ENCODE results near the gene KIN.

DNA sequence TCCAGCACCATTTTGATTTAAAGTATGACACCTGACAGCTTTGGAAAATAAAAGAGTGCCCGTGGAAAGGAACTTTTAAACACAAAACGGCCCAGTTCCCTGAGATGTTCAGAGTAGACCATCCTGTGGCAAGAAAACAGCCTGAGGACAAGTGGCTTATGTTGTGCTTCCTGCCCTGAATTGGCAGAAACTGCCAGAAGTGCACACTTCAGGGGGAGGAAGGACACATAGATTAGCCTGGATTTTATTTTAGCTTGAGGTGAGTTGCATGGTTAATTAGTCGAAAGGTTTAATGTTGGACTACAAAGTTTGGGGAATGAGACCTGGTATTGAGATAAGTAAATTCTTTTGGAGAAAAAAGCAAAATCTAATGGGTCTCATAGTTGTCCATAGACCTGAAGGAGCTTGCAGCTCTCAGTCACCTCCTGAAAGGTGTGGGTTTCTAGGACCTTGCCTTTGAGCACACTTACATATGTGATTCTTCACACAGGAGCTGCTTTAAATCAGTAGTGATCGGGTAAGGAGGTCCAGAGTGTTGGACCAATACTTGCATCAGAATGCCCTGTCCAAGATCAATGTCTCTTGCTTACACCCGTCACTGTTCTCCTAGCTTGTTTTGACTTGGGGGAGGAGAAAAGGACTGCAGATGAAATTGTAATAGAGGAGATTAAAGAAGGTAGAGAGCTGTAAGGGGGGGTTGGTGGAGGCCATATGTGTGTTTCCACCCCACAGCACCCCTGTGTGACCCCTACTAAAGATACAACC is 79.8 kb downstream of the KIN start:
- TF ChIP-seq CTCF (conservative IDR thresholded peaks at IDR 0.05 in 1 of 2, IDR thresholded peaks at IDR 0.05 in 1 of 2; ENCODE audit: extremely low read depth in 1 of 2, insufficient read depth in 1 of 2, low read depth in 1 of 2, low read length in 2 of 2): no peak
- TF ChIP-seq EZH2 (IDR thresholded peaks at IDR 0.05; ENCODE audit: borderline replicate concordance, low read length): no peak

All from mammary epithelial cell (primary cell).